Measurements from ENCODE around the gene ODAD4. TPM values are rescaled to one million over a fixed set of nuclear protein-coding genes. Genes with fewer than 3 reads are reported as not detected.
A peak's percentile ranks its signal among the peaks of the same experiment; 100 is the strongest.

Gene ODAD4
- total and polyA plus RNA-seq, 2 donors from 2014 or later, result 4.6 to 6.0 TPM

GRCh38 chr17:41972571-41973407, 42.4 kb downstream of the ODAD4 start:
- peak overlapping the region in 2 of 3 donors; percentile 13 to 30 for H3K4me3 ChIP-seq (ENCODE audit: low read length in 3 of 3)
- H3K36me3 ChIP-seq (ENCODE audit: control insufficient read depth in 2 of 3, insufficient read depth in 3 of 3, low read length in 3 of 3), result peaks cover 4 to 35% (median 9%) of the 10 kb centered on the region in 3 donors
- no peak for TF ChIP-seq CTCF (IDR thresholded peaks at IDR 0.05; ENCODE audit: borderline replicate concordance, extremely low read depth, insufficient read depth)
- peaks cover 0 to 58% (median 56%) of the 10 kb centered on the region in 3 donors for H3K4me1 ChIP-seq (ENCODE audit: control insufficient read depth in 2 of 3, insufficient read depth in 2 of 3, low read depth in 1 of 3, low read length in 3 of 3)
- no peaks in the 10 kb centered on the region for H3K9me3 ChIP-seq (ENCODE audit: control insufficient read depth in 2 of 3, insufficient read depth in 1 of 3, low read length in 3 of 3)
- intact Hi-C loops (cut with DNase I), result no loop called here
- peak overlapping the region in 1 of 3 donors; percentile 38 for H3K9ac ChIP-seq (ENCODE audit: low read length in 3 of 3)
- FAIRE-seq, result no peak
- H3K27me3 ChIP-seq (ENCODE audit: control insufficient read depth, insufficient read depth, low read length), result no peaks in the 10 kb centered on the region
- DNase-seq, result peak; percentile 39 to 90 (median 54)
- H3K27ac ChIP-seq (ENCODE audit: low read depth in 2 of 2, low read length in 2 of 2), result peak overlapping the region; percentile 72 to 81

- DNase-seq (peak in 4 of 5 donors; percentile 31 to 81 (median 42)), FAIRE-seq (no peak)
- Histone ChIP-seq H3K4me3 (ENCODE audit: low read length in 3 of 3) (peak overlapping the region in 1 of 3 donors; percentile 12), H3K9ac (ENCODE audit: low read length in 3 of 3) (peak overlapping the region in 1 of 3 donors; percentile 38), H3K27ac (ENCODE audit: low read depth in 2 of 2, low read length in 2 of 2) (peak overlapping the region; percentile 72 to 81), H3K36me3 (ENCODE audit: control insufficient read depth in 2 of 3, insufficient read depth in 3 of 3, low read length in 3 of 3) (peaks cover 4 to 34% (median 11%) of the 10 kb centered on the region in 3 donors), H3K9me3 (ENCODE audit: control insufficient read depth in 2 of 3, insufficient read depth in 1 of 3, low read length in 3 of 3) (no peaks in the 10 kb centered on the region), H3K27me3 (ENCODE audit: control insufficient read depth, insufficient read depth, low read length) (no peaks in the 10 kb centered on the region), H3K4me1 (ENCODE audit: control insufficient read depth in 2 of 3, insufficient read depth in 2 of 3, low read depth in 1 of 3, low read length in 3 of 3) (peaks cover 0 to 57% (median 55%) of the 10 kb centered on the region in 3 donors)
- intact Hi-C loops (cut with DNase I), result no loop called here
- TF ChIP-seq CTCF (IDR thresholded peaks at IDR 0.05; ENCODE audit: borderline replicate concordance, extremely low read depth, insufficient read depth), result no peak
Measured at GRCh38 chr17:41973408-41973811, 43.0 kb downstream of the ODAD4 start.

GRCh38 chr17:41974031-41974430, 43.6 kb downstream of the ODAD4 start:
- peaks cover 0 to 53% (median 49%) of the 10 kb centered on the region in 3 donors for H3K4me1 ChIP-seq (ENCODE audit: control insufficient read depth in 2 of 3, insufficient read depth in 2 of 3, low read depth in 1 of 3, low read length in 3 of 3)

More at GRCh38 chr17:41974031-41974430, 43.6 kb downstream of the ODAD4 start:
- no peak overlapping the region for H3K4me3 ChIP-seq (ENCODE audit: low read length in 3 of 3)
- no peaks in the 10 kb centered on the region for H3K27me3 ChIP-seq (ENCODE audit: control insufficient read depth, insufficient read depth, low read length)
- H3K9ac ChIP-seq (ENCODE audit: low read length in 3 of 3), result no peak overlapping the region
- no peaks in the 10 kb centered on the region for H3K9me3 ChIP-seq (ENCODE audit: control insufficient read depth in 2 of 3, insufficient read depth in 1 of 3, low read length in 3 of 3)
- intact Hi-C loops (cut with DNase I), result no loop called here
- no peak for TF ChIP-seq CTCF (IDR thresholded peaks at IDR 0.05; ENCODE audit: borderline replicate concordance, extremely low read depth, insufficient read depth)
- peak overlapping the region in 1 of 2 donors; percentile 37 for H3K27ac ChIP-seq (ENCODE audit: low read depth in 2 of 2, low read length in 2 of 2)
- no peak for DNase-seq
- H3K36me3 ChIP-seq (ENCODE audit: control insufficient read depth in 2 of 3, insufficient read depth in 3 of 3, low read length in 3 of 3), result peaks cover 4 to 30% (median 11%) of the 10 kb centered on the region in 3 donors
- no peak for FAIRE-seq

Measured in kidney (tissue), 14 donors.